GM19372 (cell line): ENCODE data around the gene SLC2A1.
"Not testable (repeated sequence)": the region's sequence is repeated elsewhere in the genome, so short reads cannot be mapped to it uniquely, and the experiment has no call there.

Experiments
- ATAC-seq: cut with Tn5 transposase; IDR thresholded peaks from one replicate; pipeline ENCODE4 v1.9.1; 2021; ENCODE audit warnings: mild to moderate bottlenecking, low read depth, moderate library complexity; ENCODE audit not compliant: unreplicated experiment

Gene SLC2A1

GRCh38 chr1:42914092-42914627, 44.5 kb downstream of the SLC2A1 start:
- ATAC-seq: no peak

GRCh38 chr1:42913426-42914091, 45.1 kb downstream of the SLC2A1 start:
- ATAC-seq: no peak

- no peak for ATAC-seq
These were observed 47.7 kb downstream of the SLC2A1 start for GRCh38 chr1:42910985-42911384.

- ATAC-seq: no peak
These were observed 50.6 kb downstream of the SLC2A1 start for GRCh38 chr1:42908046-42908445.

GRCh38 chr1:42904434-42904833, 54.2 kb downstream of the SLC2A1 start:
- no peak for ATAC-seq

GRCh38 chr1:42899960-42900359, 58.7 kb downstream of the SLC2A1 start:
- not testable (repeated sequence) for ATAC-seq

GRCh38 chr1:42891465-42892138, 67.1 kb downstream of the SLC2A1 start:
- no peak for ATAC-seq

GRCh38 chr1:42889264-42889663, 69.4 kb downstream of the SLC2A1 start:
- ATAC-seq: no peak

GRCh38 chr1:42888013-42888633, 70.5 kb downstream of the SLC2A1 start:
- ATAC-seq: no peak

- no peak for ATAC-seq
These were observed 71.3 kb downstream of the SLC2A1 start for GRCh38 chr1:42887366-42887765.

GRCh38 chr1:42886800-42887199, 71.9 kb downstream of the SLC2A1 start:
- ATAC-seq: no peak

GRCh38 chr1:42886046-42886739, 72.5 kb downstream of the SLC2A1 start:
- no peak for ATAC-seq

GRCh38 chr1:42880384-42880783, 78.3 kb downstream of the SLC2A1 start:
- no peak for ATAC-seq

- no peak for ATAC-seq
These were observed 81.3 kb downstream of the SLC2A1 start for GRCh38 chr1:42877380-42877779.

- no peak for ATAC-seq
These were observed 82.7 kb downstream of the SLC2A1 start for GRCh38 chr1:42876009-42876408.
